GM18498 (cell line): Measurements from ENCODE around the gene HS3ST1.

Experiments used
- ATAC-seq: cut with Tn5 transposase; IDR thresholded peaks from one replicate; pipeline ENCODE4 v1.9.1; 2021; ENCODE audit warnings: mild to moderate bottlenecking, moderate library complexity; ENCODE audit not compliant: unreplicated experiment

HS3ST1 gene

GRCh38 chr4:11428231-11428898, at the start of gene HS3ST1:
TSS of gene HS3ST1 (minus strand) at chr4:11428894. CDS start at chr4:11400005, 28,889 bp downstream.
- ATAC-seq: peak; percentile 48

GRCh38 chr4:11475871-11476270, 47.2 kb upstream of the HS3ST1 start:
- no peak for ATAC-seq

DNA sequence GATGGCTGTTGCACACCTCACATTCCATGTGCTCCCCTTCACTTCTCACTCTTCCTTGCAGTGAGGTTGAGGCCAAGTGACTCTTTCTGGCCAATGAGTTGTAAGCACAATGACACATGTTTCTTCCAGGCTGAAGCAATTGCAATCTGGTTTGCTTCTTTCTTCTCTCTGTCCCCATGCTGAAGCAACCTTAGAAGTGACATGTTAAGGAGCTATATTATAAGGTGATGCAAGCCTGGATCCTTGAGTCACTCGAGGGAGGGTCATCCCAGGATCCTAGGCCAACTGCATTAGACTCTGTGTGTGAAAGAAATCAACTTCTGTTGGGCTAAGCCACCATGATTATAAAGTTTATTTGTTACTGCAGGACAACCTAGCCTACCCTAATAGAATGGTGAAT, 45.5 kb upstream of the HS3ST1 start:
- no peak for ATAC-seq

DNA sequence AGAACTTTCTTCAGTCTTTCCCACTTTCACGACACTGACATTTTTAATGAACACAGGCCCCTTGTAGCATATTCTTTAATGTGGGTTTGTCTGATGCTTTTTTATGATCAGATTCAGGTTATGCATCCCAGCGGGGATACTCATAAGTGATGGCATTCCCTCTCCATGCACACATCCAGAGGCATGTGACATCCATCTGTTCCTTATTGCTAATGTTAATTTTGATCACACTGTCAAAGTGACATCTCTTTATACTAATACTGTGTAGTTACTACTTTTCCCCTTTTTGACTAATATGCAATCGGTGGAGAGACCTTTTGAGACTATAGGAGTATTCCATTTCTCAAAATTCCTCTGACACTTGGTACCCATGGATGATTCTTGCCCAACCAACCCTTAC, 43.8 kb upstream of the HS3ST1 start:
- ATAC-seq: no peak

DNA sequence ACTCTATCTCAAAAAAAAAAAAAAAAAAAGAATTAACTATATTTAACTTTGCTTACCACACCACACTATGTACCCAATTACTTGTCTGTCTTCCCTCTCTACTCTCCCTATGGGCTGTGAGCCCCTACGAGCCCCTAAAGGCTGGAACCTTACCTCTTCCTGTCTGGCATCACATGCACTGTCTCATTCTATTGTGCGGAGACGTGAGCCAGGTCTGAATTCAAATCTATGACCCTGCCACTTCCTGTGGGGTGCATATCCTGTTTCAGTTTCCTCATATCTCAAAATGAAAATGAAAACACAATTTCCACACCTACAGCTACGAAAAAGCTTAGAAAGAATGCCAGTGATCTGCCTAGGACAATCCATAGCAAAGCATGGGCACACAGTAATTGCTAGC, 42.9 kb upstream of the HS3ST1 start:
- peak; percentile 55 for ATAC-seq

- no peak for ATAC-seq
Measured at GRCh38 chr4:11471046-11471441, 42.4 kb upstream of the HS3ST1 start.

GRCh38 chr4:11470438-11471045, 41.8 kb upstream of the HS3ST1 start:
- ATAC-seq: peak; percentile 66

- ATAC-seq: peak; percentile 76
Measured at GRCh38 chr4:11469650-11470437, 41.1 kb upstream of the HS3ST1 start.

- no peak for ATAC-seq
Measured at GRCh38 chr4:11468901-11469300, 40.2 kb upstream of the HS3ST1 start.

DNA sequence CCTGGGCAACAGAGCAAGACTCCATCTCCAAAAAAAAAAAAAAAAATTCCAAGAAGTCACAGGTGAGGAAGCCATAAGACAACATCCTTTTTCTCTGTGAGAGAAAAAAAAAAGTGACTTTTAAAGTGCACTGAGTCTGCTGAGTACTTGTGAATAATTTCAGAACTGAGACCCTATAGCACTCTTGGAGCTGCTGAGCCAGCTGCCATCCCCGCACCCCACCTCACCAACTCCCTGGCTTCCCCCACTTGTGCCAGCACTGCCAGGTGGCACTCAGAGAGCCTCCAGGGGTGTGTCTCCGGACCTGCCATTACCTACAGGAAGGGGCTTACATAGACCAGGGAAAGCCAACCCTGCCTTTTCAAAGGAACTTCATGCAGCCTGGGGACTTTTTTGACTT, 39.2 kb upstream of the HS3ST1 start:
- ATAC-seq: no peak

- no peak for ATAC-seq
Measured at GRCh38 chr4:11463707-11464106, 35.0 kb upstream of the HS3ST1 start.

DNA sequence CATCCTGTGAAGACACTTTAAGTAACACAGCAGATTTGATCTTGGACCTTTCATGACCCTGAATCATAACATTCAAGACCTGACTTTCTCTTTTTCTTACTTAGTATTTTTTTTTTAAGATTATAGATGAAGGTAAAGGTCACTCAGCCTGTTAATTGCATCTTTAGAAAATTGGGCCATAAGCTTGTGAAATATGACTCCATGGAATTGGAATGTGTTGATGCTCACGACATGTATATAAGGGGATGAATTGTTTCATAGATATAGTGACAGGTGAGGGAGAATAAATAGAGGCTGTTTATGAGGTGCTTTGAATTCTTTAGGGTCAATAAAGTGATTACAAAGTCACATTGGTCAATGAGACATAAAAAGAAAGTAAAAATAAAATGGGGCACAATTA, 27.7 kb upstream of the HS3ST1 start:
- no peak for ATAC-seq

GRCh38 chr4:11455201-11455835, 26.6 kb upstream of the HS3ST1 start:
- ATAC-seq: no peak

GRCh38 chr4:11451716-11452115, 23.0 kb upstream of the HS3ST1 start:
- ATAC-seq: no peak

DNA sequence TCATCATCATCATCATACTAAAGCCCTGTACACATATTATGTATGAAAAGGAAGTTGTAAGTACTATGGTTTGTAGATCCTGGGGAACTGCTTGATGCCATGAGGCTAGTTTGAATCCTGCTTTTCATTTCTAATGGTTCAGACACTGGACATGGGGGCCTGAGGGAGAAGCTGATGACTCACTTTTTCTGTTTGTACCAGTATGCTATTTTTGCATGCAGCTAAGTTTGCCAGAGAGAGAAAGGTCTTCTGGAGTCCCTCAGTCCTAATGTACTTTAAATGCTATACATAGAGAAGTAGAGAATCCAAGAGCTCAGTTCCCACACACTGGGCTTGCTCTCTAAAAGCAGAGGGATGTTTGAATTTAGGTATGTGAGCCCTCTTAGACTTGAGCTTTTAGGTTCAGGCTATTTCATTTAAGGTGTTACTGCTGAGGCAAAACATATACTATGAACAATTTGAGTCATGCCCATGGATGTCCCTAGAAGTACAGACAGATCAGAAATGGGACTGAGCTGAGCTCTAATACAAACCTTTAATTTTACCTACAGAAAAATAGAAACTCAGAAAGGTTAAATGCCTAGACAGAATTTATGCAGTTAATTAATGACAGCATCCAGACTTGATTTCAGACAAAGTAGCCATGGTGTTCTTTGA, 17.6 kb upstream of the HS3ST1 start:
- ATAC-seq: no peak

DNA sequence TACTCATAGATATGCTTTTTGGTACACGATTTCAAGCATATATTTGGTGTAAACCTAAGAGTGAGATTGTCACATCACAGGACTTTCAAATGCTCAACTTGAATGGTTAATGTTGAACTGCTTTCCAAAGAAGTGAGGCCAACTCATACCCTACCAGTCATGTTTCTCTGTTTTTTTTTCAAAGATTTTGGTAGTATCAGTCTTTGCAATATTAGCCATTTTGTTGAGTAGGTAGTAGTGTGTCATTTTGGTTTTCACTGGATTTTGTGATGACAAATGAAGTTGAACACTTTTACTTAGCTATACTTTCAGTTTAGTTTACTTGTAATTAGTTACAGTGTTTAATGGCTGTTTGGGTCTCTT, 12.5 kb upstream of the HS3ST1 start:
- no peak for ATAC-seq

- ATAC-seq: no peak
Measured at GRCh38 chr4:11440481-11441193, 11.9 kb upstream of the HS3ST1 start.

- ATAC-seq: no peak
Measured at GRCh38 chr4:11439836-11440235, 11.1 kb upstream of the HS3ST1 start.

DNA sequence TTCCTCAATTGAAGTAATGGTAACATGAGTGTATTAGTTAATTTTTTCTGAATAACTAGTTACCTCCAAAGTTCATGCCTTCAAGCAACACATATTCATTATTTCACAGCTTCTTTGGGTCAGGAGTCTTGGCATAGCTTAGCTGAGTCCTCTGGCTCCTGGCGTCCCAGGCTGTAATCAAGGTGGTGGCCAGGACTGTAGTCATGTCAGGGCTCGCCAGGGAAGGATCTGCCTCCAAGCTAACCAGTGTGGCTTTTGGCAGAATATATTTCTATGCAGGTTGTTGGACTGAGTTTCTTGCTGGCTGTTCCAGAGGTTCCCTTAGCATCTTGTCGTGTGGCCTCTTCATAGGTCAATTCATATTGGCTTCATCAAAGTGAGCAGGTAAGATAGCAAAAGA, 10.0 kb upstream of the HS3ST1 start:
- ATAC-seq: no peak

DNA sequence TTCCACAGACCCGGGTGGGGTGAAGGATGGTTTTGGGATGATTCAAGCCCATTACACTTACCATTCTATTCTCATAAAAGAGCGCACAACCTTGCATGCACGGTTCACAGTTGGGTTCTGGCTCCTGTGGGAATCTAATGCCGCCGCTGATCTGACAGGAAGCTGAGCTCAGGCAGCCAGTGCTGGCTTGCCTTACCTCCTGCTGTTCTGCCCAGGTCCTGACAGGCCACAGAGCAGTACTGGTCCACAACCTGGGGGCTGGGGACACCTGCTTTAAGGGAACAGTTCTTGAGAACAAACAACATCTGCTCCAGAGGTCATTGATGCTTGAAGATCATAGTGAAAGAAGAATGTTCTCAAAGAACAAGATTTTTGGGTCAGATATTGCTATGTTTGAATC, 8.0 kb upstream of the HS3ST1 start:
- ATAC-seq: peak; percentile 67

- ATAC-seq: peak; percentile 72
Measured at GRCh38 chr4:11436084-11436483, 7.4 kb upstream of the HS3ST1 start.
